HEK293 (cell line): ENCODE results near the gene PHRF1.

Experiments
- CTCF ChIA-PET: fragments of 350-600 bp; formaldehyde crosslinking; extraction: SDS; loops from one replicate; lab custom pipeline; 2021; ENCODE audit warnings: antibody characterized with exemption; lab: Yijun Ruan, JAX
- POLR2A ChIA-PET: fragments of 300-600 bp; formaldehyde crosslinking; extraction: SDS; loops from one replicate; lab custom pipeline; 2020; ENCODE audit warnings: antibody characterized with exemption, inconsistent platforms; lab: Yijun Ruan, JAX
- H3K27ac ChIP-seq: fragments of 200-500 bp; sonication (Bioruptor generic); 2 replicates; pipeline ENCODE4 v1.5.1; 2014; ENCODE audit warnings: low read depth, low read length, control low read depth, inconsistent platforms; ENCODE audit errors: extremely low read depth
- H3K36me3 ChIP-seq, 2 experiments: fragments of 200-500 bp in 1 of 2; sonication (Bioruptor generic) in 1 of 2; 1 replicate in 1 of 2; 2 replicates in 1 of 2; pipeline ENCODE4 v1.5.1; 2014 to 2017; ENCODE audit warnings: inconsistent platforms in 2 of 2, low read length in 2 of 2; ENCODE audit not compliant: control insufficient read depth in 2 of 2, insufficient read depth in 1 of 2
- H3K4me1 ChIP-seq: fragments of 200-500 bp; sonication (Bioruptor generic); 2 replicates; pipeline ENCODE4 v1.5.1; 2014; ENCODE audit warnings: mild to moderate bottlenecking, low read length, inconsistent platforms; ENCODE audit not compliant: control insufficient read depth, insufficient read depth
- H3K4me3 ChIP-seq: 2 replicates; pipeline ENCODE4 v1.5.1; 2011; ENCODE audit warnings: low read depth, mild to moderate bottlenecking, control low read depth, low read length, moderate library complexity
- H3K9me3 ChIP-seq: fragments of 200-500 bp; sonication (Bioruptor generic); 2 replicates; pipeline ENCODE4 v1.5.1; 2014; ENCODE audit warnings: low read depth, low read length, inconsistent platforms; ENCODE audit not compliant: control insufficient read depth, insufficient read depth
- AEBP2 ChIP-seq: fragments of 450-650 bp; formaldehyde crosslinking; IDR thresholded peaks from 2 replicates; pipeline ENCODE4 v1.5.1; 2016; ENCODE audit warnings: missing biosample characterization, missing genetic modification characterization, borderline replicate concordance
- KLF10 ChIP-seq: fragments of 450-650 bp; IDR thresholded peaks from 2 replicates; pipeline ENCODE4 v1.5.1; 2018; ENCODE audit warnings: missing biosample characterization, mild to moderate bottlenecking, missing genetic modification characterization
- MEIS1 ChIP-seq: sonication (generic); formaldehyde crosslinking; IDR thresholded peaks from 2 replicates; pipeline ENCODE4 v1.8.1; 2022; ENCODE audit warnings: missing genetic modification reagents, mild to moderate bottlenecking, borderline replicate concordance
- OSR2 ChIP-seq: fragments of 450-650 bp; formaldehyde crosslinking; IDR thresholded peaks from 2 replicates; pipeline ENCODE4 v1.5.1; 2016; ENCODE audit warnings: missing biosample characterization, missing genetic modification characterization
- PRDM4 ChIP-seq: fragments of 450-650 bp; formaldehyde crosslinking; IDR thresholded peaks from 2 replicates; pipeline ENCODE4 v1.5.1; 2017; ENCODE audit warnings: missing biosample characterization, missing genetic modification characterization
- ZNF302 ChIP-seq: fragments of 450-650 bp; formaldehyde crosslinking; IDR thresholded peaks from 2 replicates; pipeline ENCODE4 v1.5.1; 2016; ENCODE audit warnings: missing biosample characterization, missing genetic modification characterization, low read depth
- ZNF404 ChIP-seq: fragments of 450-650 bp; formaldehyde crosslinking; IDR thresholded peaks from 2 replicates; pipeline ENCODE4 v1.5.1; 2017; ENCODE audit warnings: missing biosample characterization, missing genetic modification characterization
- ZNF544 ChIP-seq: fragments of 450-650 bp; formaldehyde crosslinking; IDR thresholded peaks from 2 replicates; pipeline ENCODE4 v1.5.0; 2017; ENCODE audit warnings: missing biosample characterization, missing genetic modification characterization
- ZNF561 ChIP-seq: fragments of 450-650 bp; IDR thresholded peaks from 2 replicates; pipeline ENCODE4 v1.5.1; 2018; ENCODE audit warnings: missing biosample characterization, missing genetic modification characterization, borderline replicate concordance
- ZNF596 ChIP-seq: fragments of 450-650 bp; IDR thresholded peaks from 2 replicates; pipeline ENCODE4 v1.5.0; 2018; ENCODE audit warnings: missing biosample characterization, mild to moderate bottlenecking, missing genetic modification characterization, moderate library complexity
- ZNF621 ChIP-seq: fragments of 450-650 bp; formaldehyde crosslinking; IDR thresholded peaks from 2 replicates; pipeline ENCODE4 v1.5.1; 2017; ENCODE audit warnings: missing biosample characterization, missing genetic modification characterization
- ZNF623 ChIP-seq: fragments of 450-650 bp; formaldehyde crosslinking; IDR thresholded peaks from 2 replicates; pipeline ENCODE4 v1.5.1; 2016; ENCODE audit warnings: missing biosample characterization, missing genetic modification characterization
- ZNF624 ChIP-seq: fragments of 450-650 bp; formaldehyde crosslinking; IDR thresholded peaks from 2 replicates; pipeline ENCODE4 v1.5.1; 2017; ENCODE audit warnings: missing biosample characterization, missing genetic modification characterization
- TF ChIP-seq, protein P1 (sequence below): fragments of 450-650 bp; formaldehyde crosslinking; IDR thresholded peaks from 2 replicates; pipeline ENCODE4 v1.5.1; 2016; ENCODE audit warnings: missing biosample characterization, missing genetic modification characterization
- TF ChIP-seq, protein P2 (sequence below): fragments of 450-650 bp; formaldehyde crosslinking; IDR thresholded peaks from 2 replicates; pipeline ENCODE4 v1.5.1; 2017; ENCODE audit warnings: missing biosample characterization, missing genetic modification characterization
- TF ChIP-seq, protein P3 (sequence below): fragments of 450-650 bp; formaldehyde crosslinking; IDR thresholded peaks from 2 replicates; pipeline ENCODE4 v1.5.1; 2017; ENCODE audit warnings: missing biosample characterization, missing genetic modification characterization
- TF ChIP-seq, protein P4 (sequence below): fragments of 450-650 bp; formaldehyde crosslinking; IDR thresholded peaks from 2 replicates; pipeline ENCODE4 v1.5.1; 2017; ENCODE audit warnings: missing biosample characterization, missing genetic modification characterization
- TF ChIP-seq, protein P5 (sequence below): fragments of 450-650 bp; formaldehyde crosslinking; IDR thresholded peaks from 2 replicates; pipeline ENCODE4 v1.5.1; 2016; ENCODE audit warnings: missing biosample characterization, missing genetic modification characterization

Gene PHRF1

DNA sequence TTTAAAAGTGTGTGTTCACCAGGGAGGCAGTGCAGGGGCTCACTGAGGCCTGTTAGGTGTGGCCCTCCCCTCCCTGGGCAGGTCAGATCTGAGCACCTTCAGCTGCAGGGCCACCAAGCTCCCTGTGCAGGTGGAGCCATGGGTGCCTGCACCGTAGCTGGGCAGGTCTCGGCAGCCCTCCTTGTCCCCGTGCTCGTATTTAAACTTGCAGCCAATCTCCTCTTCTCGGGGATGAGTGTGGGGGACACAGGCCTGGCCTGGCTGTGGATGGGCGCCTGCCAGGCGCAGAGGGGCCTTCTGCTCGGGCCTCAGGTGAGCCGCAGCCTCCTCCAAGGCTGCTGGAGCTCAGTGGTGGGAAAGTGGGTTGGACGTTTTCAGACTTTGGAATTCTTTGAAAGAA, 19.1 kb downstream of the PHRF1 start:
- no peak overlapping the region for H3K4me3 ChIP-seq
- H3K9me3 ChIP-seq = no peaks in the 10 kb centered on the region
- H3K4me1 ChIP-seq = no peaks in the 10 kb centered on the region
- ChIA-PET POLR2A (interaction anchor here (0.6 kb wide), 1 partner anchor 211 kb away, joined by 4 read pairs; no protein-coding TSS in a partner anchor), CTCF (interaction anchor here (1.3 kb wide), 1 partner anchor 41 kb away, joined by 4 read pairs; no protein-coding TSS in a partner anchor)
- H3K27ac ChIP-seq = no peak overlapping the region
- H3K36me3 ChIP-seq = peaks cover 13 to 95% of the 10 kb centered on the region in 2 experiments; a peak in 2 of 3 replicates
- TF ChIP-seq ZNF596 = no peak
- TF ChIP-seq, protein P1, sequence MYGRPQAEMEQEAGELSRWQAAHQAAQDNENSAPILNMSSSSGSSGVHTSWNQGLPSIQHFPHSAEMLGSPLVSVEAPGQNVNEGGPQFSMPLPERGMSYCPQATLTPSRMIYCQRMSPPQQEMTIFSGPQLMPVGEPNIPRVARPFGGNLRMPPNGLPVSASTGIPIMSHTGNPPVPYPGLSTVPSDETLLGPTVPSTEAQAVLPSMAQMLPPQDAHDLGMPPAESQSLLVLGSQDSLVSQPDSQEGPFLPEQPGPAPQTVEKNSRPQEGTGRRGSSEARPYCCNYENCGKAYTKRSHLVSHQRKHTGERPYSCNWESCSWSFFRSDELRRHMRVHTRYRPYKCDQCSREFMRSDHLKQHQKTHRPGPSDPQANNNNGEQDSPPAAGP (tag by site-specific recombination) = no peak
- TF ChIP-seq, protein P2, sequence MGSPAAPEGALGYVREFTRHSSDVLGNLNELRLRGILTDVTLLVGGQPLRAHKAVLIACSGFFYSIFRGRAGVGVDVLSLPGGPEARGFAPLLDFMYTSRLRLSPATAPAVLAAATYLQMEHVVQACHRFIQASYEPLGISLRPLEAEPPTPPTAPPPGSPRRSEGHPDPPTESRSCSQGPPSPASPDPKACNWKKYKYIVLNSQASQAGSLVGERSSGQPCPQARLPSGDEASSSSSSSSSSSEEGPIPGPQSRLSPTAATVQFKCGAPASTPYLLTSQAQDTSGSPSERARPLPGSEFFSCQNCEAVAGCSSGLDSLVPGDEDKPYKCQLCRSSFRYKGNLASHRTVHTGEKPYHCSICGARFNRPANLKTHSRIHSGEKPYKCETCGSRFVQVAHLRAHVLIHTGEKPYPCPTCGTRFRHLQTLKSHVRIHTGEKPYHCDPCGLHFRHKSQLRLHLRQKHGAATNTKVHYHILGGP (tag by site-specific recombination) = no peak
- TF ChIP-seq ZNF624 = no peak
- no peak for TF ChIP-seq KLF10 (tag by site-specific recombination)
- TF ChIP-seq OSR2 (tag by site-specific recombination) = no peak
- TF ChIP-seq, all 188 proteins: peak for 0

- H3K4me3 ChIP-seq = no peak overlapping the region
- no peaks in the 10 kb centered on the region for H3K9me3 ChIP-seq
- H3K27ac ChIP-seq = no peak overlapping the region
- POLR2A ChIA-PET = no interaction called here
- TF ChIP-seq, protein P3, sequence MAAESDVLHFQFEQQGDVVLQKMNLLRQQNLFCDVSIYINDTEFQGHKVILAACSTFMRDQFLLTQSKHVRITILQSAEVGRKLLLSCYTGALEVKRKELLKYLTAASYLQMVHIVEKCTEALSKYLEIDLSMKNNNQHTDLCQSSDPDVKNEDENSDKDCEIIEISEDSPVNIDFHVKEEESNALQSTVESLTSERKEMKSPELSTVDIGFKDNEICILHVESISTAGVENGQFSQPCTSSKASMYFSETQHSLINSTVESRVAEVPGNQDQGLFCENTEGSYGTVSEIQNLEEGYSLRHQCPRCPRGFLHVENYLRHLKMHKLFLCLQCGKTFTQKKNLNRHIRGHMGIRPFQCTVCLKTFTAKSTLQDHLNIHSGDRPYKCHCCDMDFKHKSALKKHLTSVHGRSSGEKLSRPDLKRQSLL (tag by site-specific recombination) = no peak
- TF ChIP-seq PRDM4 (tag by site-specific recombination) = no peak
- TF ChIP-seq ZNF404 (tag by site-specific recombination) = no peak
- TF ChIP-seq ZNF302 (tag by site-specific recombination) = no peak
- TF ChIP-seq, protein P4, sequence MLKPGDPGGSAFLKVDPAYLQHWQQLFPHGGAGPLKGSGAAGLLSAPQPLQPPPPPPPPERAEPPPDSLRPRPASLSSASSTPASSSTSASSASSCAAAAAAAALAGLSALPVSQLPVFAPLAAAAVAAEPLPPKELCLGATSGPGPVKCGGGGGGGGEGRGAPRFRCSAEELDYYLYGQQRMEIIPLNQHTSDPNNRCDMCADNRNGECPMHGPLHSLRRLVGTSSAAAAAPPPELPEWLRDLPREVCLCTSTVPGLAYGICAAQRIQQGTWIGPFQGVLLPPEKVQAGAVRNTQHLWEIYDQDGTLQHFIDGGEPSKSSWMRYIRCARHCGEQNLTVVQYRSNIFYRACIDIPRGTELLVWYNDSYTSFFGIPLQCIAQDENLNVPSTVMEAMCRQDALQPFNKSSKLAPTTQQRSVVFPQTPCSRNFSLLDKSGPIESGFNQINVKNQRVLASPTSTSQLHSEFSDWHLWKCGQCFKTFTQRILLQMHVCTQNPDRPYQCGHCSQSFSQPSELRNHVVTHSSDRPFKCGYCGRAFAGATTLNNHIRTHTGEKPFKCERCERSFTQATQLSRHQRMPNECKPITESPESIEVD (tag by site-specific recombination) = no peak
- TF ChIP-seq ZNF621 (tag by site-specific recombination) = no peak
- TF ChIP-seq, protein P5, sequence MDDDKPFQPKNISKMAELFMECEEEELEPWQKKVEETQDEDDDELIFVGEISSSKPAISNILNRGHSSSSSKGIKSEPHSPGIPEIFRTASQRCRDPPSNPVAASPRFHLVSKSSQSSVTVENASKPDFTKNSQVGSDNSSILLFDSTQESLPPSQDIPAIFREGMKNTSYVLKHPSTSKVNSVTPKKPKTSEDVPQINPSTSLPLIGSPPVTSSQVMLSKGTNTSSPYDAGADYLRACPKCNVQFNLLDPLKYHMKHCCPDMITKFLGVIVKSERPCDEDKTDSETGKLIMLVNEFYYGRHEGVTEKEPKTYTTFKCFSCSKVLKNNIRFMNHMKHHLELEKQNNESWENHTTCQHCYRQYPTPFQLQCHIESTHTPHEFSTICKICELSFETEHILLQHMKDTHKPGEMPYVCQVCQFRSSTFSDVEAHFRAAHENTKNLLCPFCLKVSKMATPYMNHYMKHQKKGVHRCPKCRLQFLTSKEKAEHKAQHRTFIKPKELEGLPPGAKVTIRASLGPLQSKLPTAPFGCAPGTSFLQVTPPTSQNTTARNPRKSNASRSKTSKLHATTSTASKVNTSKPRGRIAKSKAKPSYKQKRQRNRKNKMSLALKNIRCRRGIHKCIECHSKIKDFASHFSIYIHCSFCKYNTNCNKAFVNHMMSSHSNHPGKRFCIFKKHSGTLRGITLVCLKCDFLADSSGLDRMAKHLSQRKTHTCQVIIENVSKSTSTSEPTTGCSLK (tag by site-specific recombination) = no peak
- TF ChIP-seq ZNF544 (tag by site-specific recombination) = no peak
- TF ChIP-seq ZNF623 (tag by site-specific recombination) = no peak
- no peak for TF ChIP-seq AEBP2 (tag by site-specific recombination)
- no peak for TF ChIP-seq MEIS1 (CRISPR knock-in tag)
- TF ChIP-seq ZNF561 (tag by site-specific recombination) = no peak
- TF ChIP-seq, all 188 proteins: peak for 0
- H3K4me1 ChIP-seq = no peaks in the 10 kb centered on the region
- peaks cover 13 to 91% of the 10 kb centered on the region in 2 experiments; a peak in 2 of 3 replicates for H3K36me3 ChIP-seq
- CTCF ChIA-PET = interaction anchor here (1.3 kb wide), 1 partner anchor 42 kb away, joined by 4 read pairs; no protein-coding TSS in a partner anchor
These were observed 20.1 kb downstream of the PHRF1 start for GRCh38 chr11:596374-596773.
